IPS-NIHi7 (cell line): ENCODE measurements around the gene SCN2A.
"Not testable (repeated sequence)": the region's sequence is repeated elsewhere in the genome, so short reads cannot be mapped to it uniquely, and the experiment has no call there.

Experiments used
- DNase-seq: peaks from one replicate; pipeline ENCODE4 v3.0.0; 2012; ENCODE audit warnings: mixed read lengths; ENCODE audit errors: extremely low spot score

Gene SCN2A

GRCh38 chr2:165313509-165313908, 74.3 kb downstream of the SCN2A start:
- DNase-seq: no peak

- no peak for DNase-seq
Measured at GRCh38 chr2:165328272-165328671, 89.1 kb downstream of the SCN2A start.

GRCh38 chr2:165344276-165344675, 105.1 kb downstream of the SCN2A start:
- not testable (repeated sequence) for DNase-seq

GRCh38 chr2:165348441-165348840, 109.2 kb downstream of the SCN2A start:
- no peak for DNase-seq

- no peak for DNase-seq
Measured at GRCh38 chr2:165349181-165349580, 110.0 kb downstream of the SCN2A start.

- no peak for DNase-seq
Measured at GRCh38 chr2:165357758-165358157, 118.5 kb downstream of the SCN2A start.

GRCh38 chr2:165361514-165361913, 122.3 kb downstream of the SCN2A start:
- no peak for DNase-seq

GRCh38 chr2:165369131-165369897, 130.1 kb downstream of the SCN2A start:
- peak; percentile 40 for DNase-seq

- no peak for DNase-seq
Measured at GRCh38 chr2:165369898-165370296, 130.7 kb downstream of the SCN2A start.

GRCh38 chr2:165371356-165371755, 132.1 kb downstream of the SCN2A start:
- peak; percentile 10 for DNase-seq

- no peak for DNase-seq
Measured at GRCh38 chr2:165373278-165374010, 134.2 kb downstream of the SCN2A start.

- no peak for DNase-seq
Measured at GRCh38 chr2:165376571-165376975, 137.4 kb downstream of the SCN2A start.

- no peak for DNase-seq
Measured at GRCh38 chr2:165382362-165382761, 143.1 kb downstream of the SCN2A start.

GRCh38 chr2:165390875-165391274, 151.7 kb downstream of the SCN2A start:
- no peak for DNase-seq

- DNase-seq: no peak
Measured at GRCh38 chr2:165391791-165392190, 152.6 kb downstream of the SCN2A start.

GRCh38 chr2:165398603-165399002, 159.4 kb downstream of the SCN2A start:
- not testable (repeated sequence) for DNase-seq

- DNase-seq: peak; percentile 21
Measured at GRCh38 chr2:165401285-165401852, 162.2 kb downstream of the SCN2A start.

- DNase-seq: no peak
Measured at GRCh38 chr2:165402162-165402561, 162.9 kb downstream of the SCN2A start.

GRCh38 chr2:165406173-165406572, 167.0 kb downstream of the SCN2A start:
- peak; percentile 51 for DNase-seq

- DNase-seq: no peak
Measured at GRCh38 chr2:165407466-165407865, 168.3 kb downstream of the SCN2A start.

GRCh38 chr2:165408186-165408585, 169.0 kb downstream of the SCN2A start:
- DNase-seq: no peak

- no peak for DNase-seq
Measured at GRCh38 chr2:165410276-165410675, 171.1 kb downstream of the SCN2A start.

- no peak for DNase-seq
Measured at GRCh38 chr2:165414187-165414586, 175.0 kb downstream of the SCN2A start.
